Kidney capillary endothelial cell (primary cell): ENCODE data around the gene TFEB.

ENCODE experiments used
- DNase-seq: peaks from one replicate; pipeline ENCODE4 v3.0.0-alpha.2; 2018; ENCODE audit warnings: low spot score

TFEB gene

GRCh38 chr6:41674231-41675000 is 61.0 kb downstream of the TFEB start:
- no peak for DNase-seq

DNA sequence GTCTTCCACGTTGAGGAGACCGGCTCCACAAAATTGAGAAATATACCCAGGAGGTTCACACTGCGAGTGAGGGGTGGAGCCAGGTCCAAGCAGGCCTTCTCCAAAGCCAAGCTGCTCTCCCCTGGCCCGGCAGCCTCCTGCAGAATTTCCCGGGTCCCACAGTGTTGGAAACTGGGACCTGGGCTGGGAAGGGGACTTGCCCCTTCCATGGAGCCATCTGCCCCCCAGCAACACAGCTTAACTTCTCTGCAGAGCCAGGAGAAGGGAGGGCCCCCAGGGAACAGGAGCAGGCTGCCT is 61.8 kb downstream of the TFEB start:
- no peak for DNase-seq

GRCh38 chr6:41672816-41673703 is 62.3 kb downstream of the TFEB start:
- DNase-seq, result no peak

- no peak for DNase-seq
These were observed 63.4 kb downstream of the TFEB start for GRCh38 chr6:41672016-41672415.

- no peak for DNase-seq
These were observed 64.0 kb downstream of the TFEB start for GRCh38 chr6:41671376-41671775.

GRCh38 chr6:41670703-41671360 is 64.6 kb downstream of the TFEB start:
- DNase-seq, result no peak

GRCh38 chr6:41668968-41669367 is 66.4 kb downstream of the TFEB start:
- no peak for DNase-seq

GRCh38 chr6:41667195-41667594 is 68.2 kb downstream of the TFEB start:
- no peak for DNase-seq

DNA sequence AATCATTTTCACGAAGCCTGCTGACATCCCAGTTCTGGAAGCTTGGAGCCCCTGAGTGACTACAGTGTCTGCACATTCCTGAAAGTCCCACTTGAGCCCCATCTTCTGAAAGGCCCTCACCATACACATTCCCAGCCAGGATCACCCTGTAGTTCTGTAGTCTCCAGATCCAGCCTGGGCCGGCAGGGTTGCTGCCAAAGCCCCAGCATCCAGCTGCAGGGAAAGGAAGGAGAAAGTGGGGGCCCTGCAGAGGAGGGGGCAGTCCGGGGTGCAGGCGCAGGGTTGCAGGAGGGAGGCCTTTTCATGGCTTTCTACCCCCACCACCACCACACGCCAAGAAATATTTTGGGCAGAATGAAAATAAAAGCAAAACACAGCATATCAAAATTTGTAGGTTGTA is 71.1 kb downstream of the TFEB start:
- DNase-seq, result no peak

GRCh38 chr6:41663568-41663967 is 71.8 kb downstream of the TFEB start:
- DNase-seq, result no peak

DNA sequence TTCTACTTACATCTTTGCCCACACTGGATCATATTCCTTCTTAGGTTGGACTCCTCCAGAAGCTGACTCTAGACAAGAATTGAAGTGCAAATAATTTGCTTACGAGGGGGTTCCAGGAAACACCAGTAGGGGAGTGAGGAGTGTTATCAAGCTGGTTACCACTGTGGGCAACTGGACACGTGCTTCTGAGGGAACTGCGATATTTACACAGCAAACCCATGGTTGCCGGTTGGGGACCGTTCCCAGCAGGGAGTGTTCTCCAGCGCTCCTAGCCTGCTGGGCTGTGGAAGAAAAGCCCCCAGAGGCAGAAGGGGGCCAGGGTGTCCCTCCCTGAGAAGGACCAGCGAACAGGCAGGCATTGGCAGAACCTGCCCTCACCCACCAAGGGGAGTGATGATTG is 75.5 kb downstream of the TFEB start:
- DNase-seq, result no peak

GRCh38 chr6:41658636-41659035 is 76.8 kb downstream of the TFEB start:
- DNase-seq, result no peak

- DNase-seq, result no peak
These were observed 78.0 kb downstream of the TFEB start for GRCh38 chr6:41657131-41658094.

GRCh38 chr6:41656002-41656691 is 79.3 kb downstream of the TFEB start:
- no peak for DNase-seq

GRCh38 chr6:41655646-41656001 is 79.8 kb downstream of the TFEB start:
- no peak for DNase-seq

- no peak for DNase-seq
These were observed 80.2 kb downstream of the TFEB start for GRCh38 chr6:41655176-41655575.

DNA sequence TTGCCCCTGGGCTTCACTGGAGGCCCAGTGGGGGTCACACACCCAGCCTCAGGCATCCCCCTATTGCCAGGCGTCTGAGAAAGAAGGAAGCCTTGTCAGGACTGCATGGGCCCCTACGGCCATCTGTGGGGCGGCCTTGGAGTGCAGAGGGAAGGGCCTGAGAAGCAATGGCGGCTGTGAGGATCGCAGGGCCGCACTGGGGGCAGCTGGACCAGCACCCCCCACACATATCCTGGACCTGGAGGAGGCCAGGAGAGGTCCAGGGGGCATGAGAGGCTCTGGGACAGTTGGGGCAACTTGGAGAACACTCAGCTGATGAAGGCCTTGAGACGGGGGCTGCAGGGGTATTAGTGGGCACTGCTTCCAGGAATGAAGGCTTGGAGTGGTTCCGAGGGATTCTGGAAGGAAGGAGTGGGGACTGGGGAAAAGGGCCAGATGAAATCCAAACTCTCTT is 80.7 kb downstream of the TFEB start:
- DNase-seq, result no peak

DNA sequence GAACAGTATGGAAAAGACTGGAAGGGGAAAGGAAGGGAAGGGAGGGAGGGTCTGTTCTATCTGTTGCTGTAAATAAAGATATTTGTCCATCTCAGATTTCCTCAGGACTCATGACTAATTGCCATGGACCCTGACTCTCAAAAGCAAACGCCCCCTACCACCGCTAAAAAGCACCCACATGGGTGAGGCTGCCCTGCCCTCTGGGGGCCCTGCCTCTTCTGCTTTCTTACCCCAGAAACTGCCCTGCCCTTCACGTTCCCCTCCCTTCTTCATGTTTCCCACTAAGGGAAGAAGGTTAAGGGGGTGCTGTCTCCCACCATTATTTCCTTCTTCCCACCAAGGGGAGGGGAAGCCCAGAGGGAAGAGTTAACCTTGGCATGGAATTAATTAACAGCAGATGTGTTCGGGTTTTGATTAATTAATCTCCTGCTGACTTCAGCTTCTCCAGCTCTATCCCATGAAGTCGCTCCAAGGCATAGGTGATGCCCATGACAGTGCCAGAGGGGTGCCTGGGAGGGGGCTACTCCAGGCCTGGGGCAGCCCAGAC is 81.2 kb downstream of the TFEB start:
- no peak for DNase-seq

DNA sequence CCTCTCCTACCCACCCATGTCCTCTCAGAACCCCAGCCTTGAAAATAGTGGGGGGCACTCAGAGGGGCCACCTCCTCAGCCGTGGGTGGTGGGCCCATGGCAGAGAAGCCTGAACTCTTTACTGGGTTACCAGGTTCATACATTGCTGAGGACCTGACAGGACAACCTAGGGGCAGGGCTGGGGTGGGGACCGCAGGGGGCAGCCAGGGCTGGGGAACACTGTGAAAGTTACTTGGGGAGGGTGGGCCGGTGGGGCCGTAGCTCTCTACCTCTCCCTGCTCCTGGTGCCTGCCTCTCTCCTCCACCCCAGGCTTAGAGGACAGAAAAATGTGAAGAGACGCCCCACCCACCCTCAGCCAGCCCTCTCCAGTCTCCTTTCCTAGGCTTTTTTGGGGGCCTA is 81.7 kb downstream of the TFEB start:
- DNase-seq, result no peak

DNA sequence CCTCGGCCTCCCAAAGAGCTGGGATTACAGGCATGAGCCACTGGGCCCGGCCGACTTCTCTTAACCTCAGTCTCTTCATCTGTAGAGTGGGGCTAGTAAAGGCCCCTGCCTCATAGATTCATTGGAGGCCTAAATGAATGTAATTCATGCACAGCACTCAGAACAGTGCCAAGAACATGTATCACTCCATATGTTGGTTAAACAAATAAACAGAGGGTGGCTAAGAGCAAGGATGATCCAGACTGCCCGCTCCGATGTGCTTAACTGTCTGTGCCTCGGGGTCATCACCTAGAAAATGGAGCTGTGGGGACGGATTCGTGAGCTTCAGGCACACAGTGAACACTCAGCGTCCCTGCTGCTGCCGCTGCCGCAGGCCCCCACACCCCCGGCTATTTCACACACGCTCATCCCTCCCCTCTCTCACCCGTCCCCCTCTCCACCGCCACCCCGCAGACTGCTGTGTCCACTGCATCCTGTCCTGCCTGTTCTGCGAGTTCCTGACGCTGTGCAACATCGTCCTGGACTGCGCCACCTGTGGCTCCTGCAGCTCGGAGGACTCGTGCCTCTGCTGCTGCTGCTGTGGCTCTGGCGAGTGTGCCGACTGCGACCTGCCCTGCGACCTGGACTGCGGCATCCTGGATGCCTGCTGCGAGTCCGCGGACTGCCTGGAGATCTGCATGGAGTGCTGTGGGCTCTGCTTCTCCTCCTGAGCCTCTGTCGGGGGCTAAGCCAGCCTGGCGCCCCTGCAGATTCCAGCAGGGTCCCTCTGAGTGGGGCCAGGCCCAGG is 82.3 kb downstream of the TFEB start:
- DNase-seq, result no peak
